ENCODE results near the gene PPFIBP2.

- TF ChIP-seq EZH2 (IDR thresholded peaks at IDR 0.05), result no peak
- no peak for TF ChIP-seq EZH2phosphoT487 (IDR thresholded peaks at IDR 0.05)
- no peak for TF ChIP-seq CTCF (IDR thresholded peaks at IDR 0.05)
These were observed 89.4 kb downstream of the PPFIBP2 start for GRCh38 chr11:7603031-7603781.

All from neural progenitor cell (in vitro differentiated cells).